ENCODE data around the gene CSF1. TPM values are rescaled to one million over a fixed set of nuclear protein-coding genes. Genes with fewer than 3 reads are reported as not detected.
A peak's percentile ranks its signal among the peaks of the same experiment; 100 is the strongest.

CSF1 gene
- total RNA-seq, 2 experiments from 2014 or later, result 77.6 to 143 TPM

- ATAC-seq (no peak), DNase-seq (no peak)
- Mint-ChIP-seq H3K27ac (no peak overlapping the region), H3K9me3 (ENCODE audit: low read depth) (no peaks in the 10 kb centered on the region), H3K4me3 (no peak overlapping the region), H3K27me3 (no peaks in the 10 kb centered on the region), H3K36me3 (no peaks in the 10 kb centered on the region), H3K4me1 (peaks cover 37% of the 10 kb centered on the region)
- CTCF ChIA-PET, result no interaction called here
Observed at GRCh38 chr1:109887884-109888283, 22.8 kb upstream of the CSF1 start.

GRCh38 chr1:109889094-109889493 is 21.6 kb upstream of the CSF1 start:
- no peak for DNase-seq
- Mint-ChIP-seq H3K9me3 (ENCODE audit: low read depth) (no peaks in the 10 kb centered on the region), H3K36me3 (no peaks in the 10 kb centered on the region), H3K27me3 (no peaks in the 10 kb centered on the region), H3K4me1 (peaks cover 31% of the 10 kb centered on the region), H3K27ac (no peak overlapping the region), H3K4me3 (no peak overlapping the region)
- ATAC-seq, result no peak
- CTCF ChIA-PET, result no interaction called here

- peak; percentile 50 for DNase-seq
- Mint-ChIP-seq H3K27me3 (no peaks in the 10 kb centered on the region), H3K27ac (no peak overlapping the region), H3K4me3 (no peak overlapping the region), H3K4me1 (peaks cover 31% of the 10 kb centered on the region), H3K9me3 (ENCODE audit: low read depth) (no peaks in the 10 kb centered on the region), H3K36me3 (no peaks in the 10 kb centered on the region)
- peak; percentile 40 for ATAC-seq
- CTCF ChIA-PET, result interaction anchor here (3.2 kb wide), 1 partner anchor 94 kb away, joined by 9 read pairs; the partner anchor contains the start of gene AHCYL1
Observed at GRCh38 chr1:109890115-109890953, 20.3 kb upstream of the CSF1 start.

GRCh38 chr1:109891930-109892329 is 18.7 kb upstream of the CSF1 start:
- H3K4me3 Mint-ChIP-seq, result no peak overlapping the region
- no peaks in the 10 kb centered on the region for H3K9me3 Mint-ChIP-seq (ENCODE audit: low read depth)
- peaks cover 33% of the 10 kb centered on the region for H3K4me1 Mint-ChIP-seq
- H3K27ac Mint-ChIP-seq, result no peak overlapping the region
- DNase-seq (no peak), ATAC-seq (no peak)
- CTCF ChIA-PET, result interaction anchor here (1.4 to 3.2 kb wide), 2 partner anchors 92 to 101 kb away, joined by 4 to 9 read pairs; partner anchors contain the start of gene AHCYL1
- no peaks in the 10 kb centered on the region for H3K27me3 Mint-ChIP-seq
- H3K36me3 Mint-ChIP-seq, result no peaks in the 10 kb centered on the region

- Mint-ChIP-seq H3K4me3 (no peak overlapping the region), H3K4me1 (peaks cover 34% of the 10 kb centered on the region), H3K9me3 (ENCODE audit: low read depth) (no peaks in the 10 kb centered on the region), H3K36me3 (no peaks in the 10 kb centered on the region), H3K27ac (no peak overlapping the region), H3K27me3 (no peaks in the 10 kb centered on the region)
- DNase-seq, result no peak
- CTCF ChIA-PET, result interaction anchor here (0.7 to 3.2 kb wide), 4 partner anchors 10 to 253 kb away, joined by 4 to 9 read pairs (median 4); partner anchors contain the start of gene AHCYL1
- ATAC-seq, result no peak
Observed at GRCh38 chr1:109892561-109893368, 17.9 kb upstream of the CSF1 start.

GRCh38 chr1:109893532-109894171 is 17.0 kb upstream of the CSF1 start:
- Mint-ChIP-seq H3K4me1 (peaks cover 34% of the 10 kb centered on the region), H3K9me3 (ENCODE audit: low read depth) (no peaks in the 10 kb centered on the region), H3K27ac (no peak overlapping the region), H3K4me3 (no peak overlapping the region), H3K27me3 (no peaks in the 10 kb centered on the region), H3K36me3 (no peaks in the 10 kb centered on the region)
- CTCF ChIA-PET, result interaction anchor here (1.2 to 3.2 kb wide), 2 partner anchors 11 to 91 kb away, joined by 4 to 9 read pairs; partner anchors contain the start of gene AHCYL1
- ATAC-seq, result no peak
- no peak for DNase-seq

- ATAC-seq (no peak), DNase-seq (no peak)
- peaks cover 24% of the 10 kb centered on the region for H3K4me1 Mint-ChIP-seq
- H3K27ac Mint-ChIP-seq, result no peak overlapping the region
- H3K9me3 Mint-ChIP-seq (ENCODE audit: low read depth), result no peaks in the 10 kb centered on the region
- no peak overlapping the region for H3K4me3 Mint-ChIP-seq
- H3K27me3 Mint-ChIP-seq, result no peaks in the 10 kb centered on the region
- CTCF ChIA-PET, result interaction anchor here (0.6 to 1.7 kb wide), 3 partner anchors 10 to 119 kb away, joined by 3 to 5 read pairs (median 3); no protein-coding TSS in a partner anchor
- H3K36me3 Mint-ChIP-seq, result no peaks in the 10 kb centered on the region
Observed at GRCh38 chr1:109894823-109895719, 15.6 kb upstream of the CSF1 start.

GRCh38 chr1:109895720-109896504 is 14.7 kb upstream of the CSF1 start:
- CTCF ChIA-PET, result interaction anchor here (0.6 to 1.7 kb wide), 4 partner anchors 10 to 119 kb away, joined by 3 to 5 read pairs (median 3); no protein-coding TSS in a partner anchor
- H3K4me3 Mint-ChIP-seq, result no peak overlapping the region
- peaks cover 18% of the 10 kb centered on the region for H3K4me1 Mint-ChIP-seq
- no peaks in the 10 kb centered on the region for H3K9me3 Mint-ChIP-seq (ENCODE audit: low read depth)
- ATAC-seq, result peak; percentile 78
- no peak overlapping the region for H3K27ac Mint-ChIP-seq
- DNase-seq, result peak; percentile 63
- H3K36me3 Mint-ChIP-seq, result no peaks in the 10 kb centered on the region
- no peaks in the 10 kb centered on the region for H3K27me3 Mint-ChIP-seq

- Mint-ChIP-seq H3K9me3 (ENCODE audit: low read depth) (no peaks in the 10 kb centered on the region), H3K36me3 (no peaks in the 10 kb centered on the region), H3K4me1 (peaks cover 15% of the 10 kb centered on the region), H3K27ac (no peak overlapping the region), H3K4me3 (no peak overlapping the region), H3K27me3 (no peaks in the 10 kb centered on the region)
- DNase-seq, result no peak
- ATAC-seq, result no peak
- CTCF ChIA-PET, result interaction anchor here (1.1 to 1.7 kb wide), 3 partner anchors 9 to 120 kb away, joined by 3 to 5 read pairs (median 3); no protein-coding TSS in a partner anchor
Observed at GRCh38 chr1:109896681-109897080, 14.0 kb upstream of the CSF1 start.

GRCh38 chr1:109897259-109897955 is 13.2 kb upstream of the CSF1 start:
- no peaks in the 10 kb centered on the region for H3K9me3 Mint-ChIP-seq (ENCODE audit: low read depth)
- H3K36me3 Mint-ChIP-seq, result no peaks in the 10 kb centered on the region
- H3K27me3 Mint-ChIP-seq, result no peaks in the 10 kb centered on the region
- no peak overlapping the region for H3K27ac Mint-ChIP-seq
- no peak overlapping the region for H3K4me3 Mint-ChIP-seq
- ATAC-seq (no peak), DNase-seq (no peak)
- CTCF ChIA-PET, result no interaction called here
- H3K4me1 Mint-ChIP-seq, result peaks cover 11% of the 10 kb centered on the region

- Mint-ChIP-seq H3K27ac (no peak overlapping the region), H3K4me1 (peaks cover 12% of the 10 kb centered on the region), H3K9me3 (ENCODE audit: low read depth) (no peaks in the 10 kb centered on the region), H3K4me3 (no peak overlapping the region), H3K36me3 (no peaks in the 10 kb centered on the region), H3K27me3 (no peaks in the 10 kb centered on the region)
- DNase-seq, result no peak
- ATAC-seq, result no peak
- CTCF ChIA-PET, result interaction anchor here (1.1 kb wide), 1 partner anchor 27 kb away, joined by 3 read pairs; no protein-coding TSS in a partner anchor
Observed at GRCh38 chr1:109898842-109899241, 11.8 kb upstream of the CSF1 start.
